GM12873 (cell line): ENCODE results near the gene TMEM63B.

Source experiments
- CTCF ChIP-seq: IDR thresholded peaks from 2 replicates; pipeline ENCODE4 v1.5.1; 2012; ENCODE audit warnings: low read depth, mild to moderate bottlenecking, moderate library complexity, low read length, control low read depth; ENCODE audit not compliant: insufficient read depth; ENCODE audit errors: missing control alignments

TMEM63B gene

GRCh38 chr6:44201200-44201599 lies 73.8 kb downstream of the TMEM63B start:
- no peak for TF ChIP-seq CTCF

- TF ChIP-seq CTCF = no peak
Measured at GRCh38 chr6:44201638-44202303, 74.4 kb downstream of the TMEM63B start.

GRCh38 chr6:44202332-44202971 lies 75.1 kb downstream of the TMEM63B start:
- no peak for TF ChIP-seq CTCF

GRCh38 chr6:44202972-44203750 lies 75.8 kb downstream of the TMEM63B start:
- no peak for TF ChIP-seq CTCF

- TF ChIP-seq CTCF = no peak
Measured at GRCh38 chr6:44203955-44204354, 76.6 kb downstream of the TMEM63B start.
